A172 (cell line): ENCODE results near the gene MEFV. TPM values are rescaled to one million over a fixed set of nuclear protein-coding genes. Genes with fewer than 3 reads are reported as not detected.

Source experiments
- total RNA-seq: library from RNA; depleted of rRNA; stranded (reverse); fragments of >200 nt; shearing (Covaris generic); gene quantifications from 2 replicates; pipeline ENCODE4 v1.2.3, GENCODE V29; 2014; rRNA removed

Gene MEFV
- total RNA-seq, 1 experiment from 2014 or later = 0.29 TPM

Other genes starting within 250 kb of the MEFV start
- 0.16 TPM in 1 of 2 replicates, not detected in the other for gene CLDN9, start 243.7 kb downstream of the MEFV start, total RNA-seq
- 0.41 TPM in 1 of 2 replicates, not detected in the other for gene CLDN6, start 238.4 kb downstream of the MEFV start, total RNA-seq
- 510 and 551 TPM in 2 replicates for gene TNFRSF12A, start 236.3 kb downstream of the MEFV start, total RNA-seq
- 54.7 and 71.1 TPM in 2 replicates for gene HCFC1R1, start 232.7 kb downstream of the MEFV start, total RNA-seq
- gene THOC6, start 232.6 kb downstream of the MEFV start, total RNA-seq = 32.1 and 35.2 TPM in 2 replicates
- gene BICDL2, start 219.7 kb downstream of the MEFV start, total RNA-seq = not detected in 2 replicates
- 0.53 and 1.6 TPM in 2 replicates for gene MMP25, start 210.1 kb downstream of the MEFV start, total RNA-seq
- gene IL32, start 191.0 kb downstream of the MEFV start, total RNA-seq = 113 and 115 TPM in 2 replicates
- gene ZSCAN10, start 157.3 kb downstream of the MEFV start, total RNA-seq = not detected in 2 replicates
- gene ZNF205, start 144.0 kb downstream of the MEFV start, total RNA-seq = 21.0 and 22.4 TPM in 2 replicates
- gene ZNF213, start 121.6 kb downstream of the MEFV start, total RNA-seq = 2.1 and 4.6 TPM in 2 replicates
- gene OR1F1, start 68.4 kb downstream of the MEFV start, total RNA-seq = not detected in 2 replicates
- 14.6 and 17.2 TPM in 2 replicates for gene ZNF200, start 21.5 kb downstream of the MEFV start, total RNA-seq
- gene ZNF263, start 26.9 kb upstream of the MEFV start, total RNA-seq = 37.0 and 63.5 TPM in 2 replicates
- gene TIGD7, start 48.8 kb upstream of the MEFV start, total RNA-seq = 7.0 and 11.0 TPM in 2 replicates
- 20.2 and 26.1 TPM in 2 replicates for gene ZNF75A, start 48.9 kb upstream of the MEFV start, total RNA-seq
- not detected in 2 replicates for gene OR2C1, start 99.3 kb upstream of the MEFV start, total RNA-seq
- 12.3 and 16.9 TPM in 2 replicates for gene ZSCAN32, start 144.4 kb upstream of the MEFV start, total RNA-seq
- 15.8 and 18.7 TPM in 2 replicates for gene ZNF174, start 144.6 kb upstream of the MEFV start, total RNA-seq
- 3.2 and 5.6 TPM in 2 replicates for gene ZNF597, start 186.9 kb upstream of the MEFV start, total RNA-seq
- gene NAA60, start 187.0 kb upstream of the MEFV start, total RNA-seq = 9.1 and 11.4 TPM in 2 replicates
- not detected in 2 replicates for gene C16orf90, start 238.9 kb upstream of the MEFV start, total RNA-seq
- gene CLUAP1, start 244.4 kb upstream of the MEFV start, total RNA-seq = 25.7 and 28.0 TPM in 2 replicates